A549 (cell line): ENCODE measurements around the gene CAPN14. TPM values are rescaled to one million over a fixed set of nuclear protein-coding genes. Genes with fewer than 3 reads are reported as not detected.

ENCODE experiments used
- ATAC-seq, 2 experiments: fragments of 200-7000 bp in 1 of 2; fragments of >200 bp in 1 of 2; cut with Nextera tagmentation in 1 of 2; cut with Tn5 transposase in 1 of 2; 3 replicates each; pipeline versions ENCODE4 v1.8.0 to v1.9.1; 2018 to 2020; ENCODE audit warnings: mild to moderate bottlenecking in 1 of 2, moderate library complexity in 1 of 2
- CTCF ChIA-PET: fragments of 300-600 bp; sonication (Branson Sonifier 250); formaldehyde crosslinking; extraction: SDS; loops from one replicate; lab custom pipeline; 2021; ENCODE audit warnings: antibody characterized with exemption, inconsistent platforms; lab: Yijun Ruan, JAX
- POLR2A ChIA-PET: fragments of 350-600 bp; formaldehyde crosslinking; extraction: SDS; loops from one replicate; lab custom pipeline; 2021; ENCODE audit warnings: antibody characterized with exemption, inconsistent platforms; lab: Yijun Ruan, JAX
- DNase-seq, 2 experiments: peaks; one replicate each; pipeline versions ENCODE4 v3.0.0 to v3.0.0-alpha.2; 2011 to 2016; ENCODE audit warnings: low read depth in 1 of 2, low spot score in 1 of 2
- FAIRE-seq: peaks from 2 replicates; lab custom pipeline; 2011; peaks lifted over from hg19 to GRCh38; lab: Jason Lieb, UNC
- H3K27ac ChIP-seq, 2 experiments: fragments of >200 bp; sonication (Bioruptor Twin); formaldehyde crosslinking; 3 replicates each; pipeline ENCODE4 v1.5.1; 2016 to 2017
- H3K4me1 ChIP-seq: fragments of >200 bp; sonication (Bioruptor Twin); formaldehyde crosslinking; 3 replicates; pipeline ENCODE4 v1.6.1; 2016
- H3K4me2 ChIP-seq: fragments of >200 bp; sonication (Bioruptor Twin); formaldehyde crosslinking; 3 replicates; pipeline ENCODE4 v1.6.1; 2016
- H3K4me3 ChIP-seq: fragments of >200 bp; sonication (Bioruptor Twin); formaldehyde crosslinking; 3 replicates; pipeline ENCODE4 v1.5.1; 2016
- H3K9me3 ChIP-seq: fragments of >200 bp; sonication (Bioruptor Twin); formaldehyde crosslinking; 3 replicates; pipeline ENCODE4 v1.6.1; 2016
- BCL3 ChIP-seq: fragments of >200 bp; sonication (Bioruptor Twin); formaldehyde crosslinking; IDR thresholded peaks from 3 replicates; pipeline ENCODE4 v1.6.1; 2016
- CBX2 ChIP-seq: fragments of 200-600 bp; sonication (generic); IDR thresholded peaks from 2 replicates; pipeline ENCODE4 v1.6.1; 2016; ENCODE audit warnings: low read depth, mild to moderate bottlenecking, borderline replicate concordance
- CBX8 ChIP-seq: fragments of 200-600 bp; sonication (generic); IDR thresholded peaks from 2 replicates; pipeline ENCODE4 v1.6.1; 2016
- CEBPB ChIP-seq, 2 experiments: fragments of >200 bp in 1 of 2; sonication (Bioruptor Twin) in 1 of 2; formaldehyde crosslinking in 1 of 2; IDR thresholded peaks; 2 replicates each; pipeline ENCODE4 v1.6.1; 2012 to 2016
- CHD4 ChIP-seq: fragments of 200-600 bp; sonication (generic); IDR thresholded peaks from 2 replicates; pipeline ENCODE4 v1.6.1; 2016; ENCODE audit warnings: antibody characterized with exemption, mild to moderate bottlenecking, borderline replicate concordance
- CTCF ChIP-seq: fragments of >200 bp; sonication (Bioruptor Twin); formaldehyde crosslinking; IDR thresholded peaks from 3 replicates; pipeline ENCODE4 v1.5.1; 2016
- ELK1 ChIP-seq: fragments of 150-350 bp; IDR thresholded peaks from 2 replicates; pipeline ENCODE4 v1.6.1; 2014; ENCODE audit warnings: low read depth, mild to moderate bottlenecking, low read length
- FOSB ChIP-seq: fragments of 250-450 bp; sonication (Bioruptor Pico); IDR thresholded peaks from 2 replicates; pipeline ENCODE4 v1.5.0; 2020; ENCODE audit warnings: mild to moderate bottlenecking, moderate library complexity
- FOSL2 ChIP-seq, 2 experiments: fragments of 450-650 bp in 1 of 2; fragments of >200 bp in 1 of 2; sonication (Bioruptor Twin) in 1 of 2; formaldehyde crosslinking; IDR thresholded peaks; 2 replicates each; pipeline versions ENCODE4 v1.5.0 to v1.6.1; 2016 to 2020; ENCODE audit warnings: mild to moderate bottlenecking in 1 of 2, moderate library complexity in 1 of 2
- GATA3 ChIP-seq: IDR thresholded peaks from 2 replicates; pipeline ENCODE4 v1.6.1; 2012; ENCODE audit warnings: borderline replicate concordance
- HES2 ChIP-seq: fragments of >200 bp; sonication (Bioruptor Twin); formaldehyde crosslinking; IDR thresholded peaks from 2 replicates; pipeline ENCODE4 v1.6.1; 2016
- HOXA7 ChIP-seq: fragments of 250-450 bp; sonication (Bioruptor Pico); IDR thresholded peaks from 2 replicates; pipeline ENCODE4 v1.5.0; 2020; ENCODE audit warnings: mild to moderate bottlenecking, moderate library complexity
- JUNB ChIP-seq: fragments of >200 bp; sonication (Bioruptor Twin); formaldehyde crosslinking; IDR thresholded peaks from 2 replicates; pipeline ENCODE4 v1.6.1; 2016
- KDM5A ChIP-seq: fragments of 200-600 bp; sonication (generic); IDR thresholded peaks from 2 replicates; pipeline ENCODE4 v1.6.1; 2016; ENCODE audit warnings: antibody characterized with exemption, mild to moderate bottlenecking
- MAX ChIP-seq: IDR thresholded peaks from 2 replicates; pipeline ENCODE4 v1.6.1; 2012
- MAZ ChIP-seq: fragments of 150-350 bp; IDR thresholded peaks from 2 replicates; pipeline ENCODE4 v1.6.1; 2014; ENCODE audit warnings: antibody characterized with exemption, low read depth, low read length, borderline replicate concordance
- NFE2L2 ChIP-seq: fragments of 150-350 bp; conservative IDR thresholded peaks from 2 replicates; pipeline ENCODE4 v1.6.1; 2014; ENCODE audit warnings: low read length
- RNF2 ChIP-seq: fragments of 200-600 bp; sonication (generic); IDR thresholded peaks from 2 replicates; pipeline ENCODE4 v1.6.1; 2016; ENCODE audit warnings: low read depth, mild to moderate bottlenecking, antibody characterized with exemption, moderate library complexity, borderline replicate concordance
- SMC3 ChIP-seq: fragments of >200 bp; sonication (Bioruptor Twin); formaldehyde crosslinking; IDR thresholded peaks from 3 replicates; pipeline ENCODE4 v1.6.1; 2018; ENCODE audit warnings: inconsistent platforms
- TP53 ChIP-seq: fragments of 250-450 bp; sonication (Bioruptor Pico); IDR thresholded peaks from 2 replicates; pipeline ENCODE4 v1.5.0; 2021; ENCODE audit warnings: mild to moderate bottlenecking, moderate library complexity
- ZFP36 ChIP-seq: fragments of 450-650 bp; IDR thresholded peaks from 2 replicates; pipeline ENCODE4 v1.6.1; 2014; ENCODE audit warnings: borderline replicate concordance; ENCODE audit not compliant: partially characterized antibody
- ZSCAN20 ChIP-seq: fragments of 250-450 bp; sonication (Bioruptor Pico); IDR thresholded peaks from 2 replicates; pipeline ENCODE4 v1.8.0; 2022; ENCODE audit warnings: mild to moderate bottlenecking, moderate library complexity
- WGBS: methylation state at CpG from one replicate; pipeline ENCODE4 v1.1.6; 2017; ENCODE audit errors: missing lambda C conversion rate; 5-methylcytosine and 5-hydroxymethylcytosine counted together
- polyA plus RNA-seq, 4 experiments: library from polyadenylated mRNA; depleted of rRNA in 3 of 4; stranded (reverse); fragments of >200 nt; fragmentation: RNase III in 1 of 4; extraction: RNeasy Plus Mini Kit Qiagen cat#74134 plus additional on column Dnase treatment in 1 of 4; gene quantifications; 2 replicates in 3 of 4; 3 replicates in 1 of 4; pipeline ENCODE4 v1.2.3, GENCODE V29; 2011 to 2017
- TF ChIP-seq, protein P1 (sequence below): fragments of 250-450 bp; sonication (Bioruptor Pico); IDR thresholded peaks from 2 replicates; pipeline ENCODE4 v1.5.0; 2020; ENCODE audit warnings: low read depth, mild to moderate bottlenecking, moderate library complexity

The CAPN14 gene
- polyA plus RNA-seq, 2 of the 4 experiments (the other 2 are of a cell fraction), result 0.04 to 0.06 TPM

DNA sequence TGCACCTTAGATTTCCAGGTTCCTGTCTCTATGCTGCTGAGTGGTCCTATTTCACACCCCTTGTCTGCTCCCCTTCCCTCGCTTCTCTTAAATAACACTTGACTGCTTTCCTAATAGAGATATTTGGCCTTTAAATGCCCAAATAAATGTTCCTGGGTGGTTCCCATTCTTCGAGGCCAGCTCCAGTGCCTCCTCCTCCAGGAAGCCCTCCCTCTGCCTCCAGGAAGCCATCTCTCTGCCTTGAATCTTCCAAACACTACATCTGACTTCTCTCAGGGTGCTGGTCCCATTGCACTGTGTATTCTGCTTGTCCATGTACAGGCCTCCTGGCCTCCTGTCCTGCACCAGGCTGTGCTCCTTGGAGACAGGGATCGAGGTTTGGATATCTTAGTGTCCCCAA, 30.8 kb upstream of the CAPN14 start:
- no peak overlapping the region for H3K4me2 ChIP-seq
- no peak overlapping the region for H3K27ac ChIP-seq
- H3K4me3 ChIP-seq, result no peak overlapping the region
- H3K4me1 ChIP-seq, result no peaks in the 10 kb centered on the region
- ChIA-PET CTCF (interaction anchor here (0.5 to 6.3 kb wide), 2 partner anchors 14 to 126 kb away, joined by 3 to 37 read pairs; partner anchors contain the start of gene EHD3), POLR2A (no interaction called here)
- TF ChIP-seq ZFP36 (peak; percentile 78), ZSCAN20 (no peak)
- DNase-seq (no peak), FAIRE-seq (no peak), ATAC-seq (no peak)
- H3K9me3 ChIP-seq, result no peaks in the 10 kb centered on the region
- 65% methylated on average over 3 of the region's 3 CpGs for WGBS

DNA sequence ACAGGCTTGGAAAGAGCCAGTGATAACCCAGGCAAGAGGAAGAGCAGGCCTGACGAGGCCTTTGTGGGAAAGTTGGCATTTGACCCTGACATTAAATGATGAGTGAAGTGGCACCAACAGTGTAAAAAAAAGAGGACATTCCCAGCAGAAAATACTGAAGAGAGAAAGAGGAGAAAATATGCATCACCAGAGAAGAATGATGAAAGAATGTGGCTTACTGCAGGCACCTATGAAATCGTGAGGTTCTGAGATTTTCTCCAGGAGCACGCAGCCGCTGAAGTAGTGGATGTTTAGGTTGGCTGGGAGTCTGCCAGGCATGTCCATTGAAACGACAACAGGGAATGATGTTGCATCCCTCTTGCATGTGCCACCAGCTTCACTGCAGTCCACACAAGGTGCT, 30.4 kb upstream of the CAPN14 start:
- ATAC-seq (no peak), DNase-seq (no peak), FAIRE-seq (no peak)
- H3K4me3 ChIP-seq, result no peak overlapping the region
- WGBS, result 79% methylated on average over 5 of the region's 5 CpGs
- CTCF ChIA-PET, result no interaction called here
- no peaks in the 10 kb centered on the region for H3K4me1 ChIP-seq
- H3K9me3 ChIP-seq, result no peaks in the 10 kb centered on the region
- TF ChIP-seq NFE2L2, result no peak
- no peak for TF ChIP-seq CHD4
- TF ChIP-seq RNF2, result no peak
- no peak for TF ChIP-seq ZSCAN20
- TF ChIP-seq JUNB, result no peak
- TF ChIP-seq TP53 (CRISPR knock-in tag), result no peak
- TF ChIP-seq, protein P1, sequence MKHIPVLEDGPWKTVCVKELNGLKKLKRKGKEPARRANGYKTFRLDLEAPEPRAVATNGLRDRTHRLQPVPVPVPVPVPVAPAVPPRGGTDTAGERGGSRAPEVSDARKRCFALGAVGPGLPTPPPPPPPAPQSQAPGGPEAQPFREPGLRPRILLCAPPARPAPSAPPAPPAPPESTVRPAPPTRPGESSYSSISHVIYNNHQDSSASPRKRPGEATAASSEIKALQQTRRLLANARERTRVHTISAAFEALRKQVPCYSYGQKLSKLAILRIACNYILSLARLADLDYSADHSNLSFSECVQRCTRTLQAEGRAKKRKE (CRISPR knock-in tag), result no peak
- TF ChIP-seq MAZ, result no peak
- TF ChIP-seq CBX8, result no peak
- TF ChIP-seq CBX2, result no peak
- TF ChIP-seq FOSB (CRISPR knock-in tag), result no peak
- no peak for TF ChIP-seq SMC3
- TF ChIP-seq KDM5A, result no peak
- POLR2A ChIA-PET, result no interaction called here
- H3K4me2 ChIP-seq, result no peak overlapping the region
- no peak overlapping the region for H3K27ac ChIP-seq

DNA sequence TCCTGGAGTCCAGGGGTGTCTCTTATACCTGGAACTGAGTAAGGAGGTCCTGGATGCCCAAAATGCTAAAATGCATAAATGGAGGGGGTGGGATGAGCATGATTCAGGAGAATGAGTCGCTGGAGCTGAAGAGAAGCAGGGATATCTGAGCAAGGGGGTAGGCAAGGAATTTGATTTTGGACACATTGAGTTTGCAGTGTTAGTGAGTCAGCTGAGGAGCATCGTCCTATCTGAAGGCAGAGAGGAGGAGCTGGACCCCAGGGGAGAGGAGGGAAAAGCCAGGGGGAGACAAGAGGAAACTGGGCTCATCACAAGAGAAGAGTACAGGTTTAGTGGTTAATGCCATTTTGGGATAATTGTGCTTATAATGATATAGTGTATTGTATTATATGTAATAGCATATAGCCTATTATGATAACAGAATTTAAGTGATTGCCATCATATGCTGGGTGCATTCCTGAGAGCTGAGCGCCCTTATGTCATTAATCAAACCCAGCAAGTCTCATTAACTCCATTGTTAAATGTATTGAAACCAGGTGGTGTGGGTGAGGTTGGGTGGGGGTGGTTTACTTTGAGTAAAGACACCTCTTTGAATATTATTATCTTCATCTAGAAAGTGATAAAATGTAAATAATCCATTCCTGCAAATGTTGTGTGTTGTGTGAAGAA, 29.0 kb upstream of the CAPN14 start:
- TF ChIP-seq GATA3 (no peak), ZFP36 (no peak), CBX2 (no peak), CEBPB (IDR thresholded peaks at IDR 0.05) (no peak), FOSL2 (IDR thresholded peaks at IDR 0.05) (no peak), FOSL2 (CRISPR knock-in tag; IDR thresholded peaks at IDR 0.05) (no peak), HES2 (no peak), NFE2L2 (no peak), ZSCAN20 (no peak), FOSB (CRISPR knock-in tag) (no peak), HOXA7 (CRISPR knock-in tag) (no peak), ELK1 (no peak), MAX (no peak), CTCF (no peak), BCL3 (no peak)
- POLR2A ChIA-PET, result no interaction called here

More for the DNA sequence above, 29.0 kb upstream of the CAPN14 start:
- no peak overlapping the region for H3K27ac ChIP-seq
- CTCF ChIA-PET, result interaction anchor here (0.6 to 1.9 kb wide), 2 partner anchors 13 to 138 kb away, joined by 3 to 9 read pairs; partner anchors contain the start of gene EHD3
- H3K4me3 ChIP-seq, result no peak overlapping the region
- H3K9me3 ChIP-seq, result no peaks in the 10 kb centered on the region
- H3K4me2 ChIP-seq, result no peak overlapping the region
- DNase-seq (no peak), FAIRE-seq (no peak), ATAC-seq (no peak)
- H3K4me1 ChIP-seq, result no peaks in the 10 kb centered on the region
- WGBS, result 70% methylated on average over 3 of the region's 3 CpGs
